IPS DF 4.7 (cell line): ENCODE results near the gene NEK3.
"Not testable (repeated sequence)": the region's sequence is repeated elsewhere in the genome, so short reads cannot be mapped to it uniquely, and the experiment has no call there.

Experiments used
- DNase-seq: peaks from one replicate; pipeline ENCODE4 v3.0.0-alpha.2; 2013; ENCODE audit warnings: low spot score; ENCODE audit errors: extremely low read depth

NEK3 gene

GRCh38 chr13:52170828-52171391, 11.5 kb upstream of the NEK3 start:
- DNase-seq = not testable (repeated sequence)

- no peak for DNase-seq
Measured at GRCh38 chr13:52169839-52170238, 10.4 kb upstream of the NEK3 start.

GRCh38 chr13:52165411-52165810, 6.0 kb upstream of the NEK3 start:
- DNase-seq = no peak

- DNase-seq = no peak
Measured at GRCh38 chr13:52164989-52165388, 5.6 kb upstream of the NEK3 start.

GRCh38 chr13:52163878-52164277, 4.5 kb upstream of the NEK3 start:
- not testable (repeated sequence) for DNase-seq

- DNase-seq = no peak
Measured at GRCh38 chr13:52162279-52163101, 3.1 kb upstream of the NEK3 start.

GRCh38 chr13:52161181-52161646, 1.8 kb upstream of the NEK3 start:
- DNase-seq = no peak

GRCh38 chr13:52160506-52160905, 1.1 kb upstream of the NEK3 start:
- DNase-seq = no peak

GRCh38 chr13:52160053-52160452, 656 bp upstream of the NEK3 start:
- DNase-seq = no peak

GRCh38 chr13:52158629-52159158, 703 bp downstream of the NEK3 start:
- no peak for DNase-seq

GRCh38 chr13:52156724-52157261, 2.6 kb downstream of the NEK3 start:
- no peak for DNase-seq

GRCh38 chr13:52155177-52155576, 4.2 kb downstream of the NEK3 start:
- DNase-seq = no peak

- no peak for DNase-seq
Measured at GRCh38 chr13:52147225-52147624, 12.2 kb downstream of the NEK3 start.

- DNase-seq = no peak
Measured at GRCh38 chr13:52141299-52141698, 18.1 kb downstream of the NEK3 start.

- DNase-seq = no peak
Measured at GRCh38 chr13:52137489-52137888, 21.9 kb downstream of the NEK3 start.

- DNase-seq = no peak
Measured at GRCh38 chr13:52136763-52137162, 22.6 kb downstream of the NEK3 start.

- no peak for DNase-seq
Measured at GRCh38 chr13:52130641-52131040, 28.8 kb downstream of the NEK3 start.

GRCh38 chr13:52128714-52129700, 30.4 kb downstream of the NEK3 start, which contains the start of gene NEK5:
NEK5 (minus strand) TSS chr13:52129073; CDS start chr13:52127482, 1,591 bp downstream.
- DNase-seq = no peak

GRCh38 chr13:52127783-52128702, 31.4 kb downstream of the NEK3 start:
- DNase-seq = no peak

- DNase-seq = no peak
Measured at GRCh38 chr13:52127378-52127777, 32.0 kb downstream of the NEK3 start.
